ENCODE results near the gene SFXN3. TPM values are rescaled to one million over a fixed set of nuclear protein-coding genes. Genes with fewer than 3 reads are reported as not detected.

Gene SFXN3, protein sequence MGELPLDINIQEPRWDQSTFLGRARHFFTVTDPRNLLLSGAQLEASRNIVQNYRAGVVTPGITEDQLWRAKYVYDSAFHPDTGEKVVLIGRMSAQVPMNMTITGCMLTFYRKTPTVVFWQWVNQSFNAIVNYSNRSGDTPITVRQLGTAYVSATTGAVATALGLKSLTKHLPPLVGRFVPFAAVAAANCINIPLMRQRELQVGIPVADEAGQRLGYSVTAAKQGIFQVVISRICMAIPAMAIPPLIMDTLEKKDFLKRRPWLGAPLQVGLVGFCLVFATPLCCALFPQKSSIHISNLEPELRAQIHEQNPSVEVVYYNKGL
- total RNA-seq = 100 to 1,000 TPM in 1 of 4 donors, 10 to 100 TPM in 3; 55.5 to 127 (median 79.6) TPM

DNA sequence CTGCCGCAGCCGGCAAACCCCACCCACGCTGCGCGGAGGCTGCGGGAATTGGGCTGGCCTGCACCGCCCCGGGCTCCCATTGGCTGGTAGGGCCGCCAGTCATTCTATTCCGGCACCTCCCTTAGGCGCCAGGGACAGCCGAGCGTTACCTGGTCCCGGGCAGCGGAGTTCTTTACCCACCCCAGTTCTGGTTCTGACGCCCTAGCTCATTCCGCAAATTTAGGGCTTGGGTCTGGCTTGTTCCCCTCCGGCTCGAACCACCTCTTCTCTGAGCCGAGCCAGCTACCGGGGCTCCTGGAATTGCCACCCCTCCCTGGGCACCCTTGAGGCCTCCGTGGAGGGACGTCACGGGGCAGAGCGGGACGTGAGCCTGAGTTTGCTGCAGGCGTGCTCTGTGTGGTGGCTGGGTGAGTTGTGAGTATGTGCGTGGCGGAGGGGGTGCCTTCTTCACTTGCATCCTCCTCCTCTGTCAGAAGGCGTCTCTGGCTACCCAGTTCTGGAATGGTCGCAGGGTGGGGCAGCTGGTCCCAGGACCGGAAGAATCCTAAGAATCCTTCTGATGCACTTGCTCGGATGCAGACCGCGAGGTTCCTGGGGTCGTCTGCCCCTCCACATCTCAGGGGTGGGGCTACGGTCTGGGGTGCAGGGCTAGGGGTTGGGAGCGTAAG is at the start of gene SFXN3, which contains the start of gene PDZD7:
TSS of gene SFXN3 (plus strand) at position 107 of the 668 bp plus-strand sequence. CDS start 3,461 bp downstream, outside the sequence.
TSS of gene PDZD7 (minus strand) at position 2 of the 668 bp plus-strand sequence. CDS start 910 bp downstream, outside the sequence.
- 0 to 1% methylated on average over 31 to 38 of the region's 38 CpGs for WGBS, 2 donors
- peak within 1 kb of the TSS; percentile 81 for H3K4me3 ChIP-seq (ENCODE audit: low read depth, poor library complexity, severe bottlenecking)
- no peak for TF ChIP-seq CTCF (IDR thresholded peaks at IDR 0.05)
- TF ChIP-seq POLR2A (IDR thresholded peaks at IDR 0.05) = no peak
- peak; percentile 94 to 99 for DNase-seq (ENCODE audit: low spot score in 2 of 2)
- intact Hi-C loops (cut with DNase I; ENCODE audit: low total_unique reads) = no loop called here

DNA sequence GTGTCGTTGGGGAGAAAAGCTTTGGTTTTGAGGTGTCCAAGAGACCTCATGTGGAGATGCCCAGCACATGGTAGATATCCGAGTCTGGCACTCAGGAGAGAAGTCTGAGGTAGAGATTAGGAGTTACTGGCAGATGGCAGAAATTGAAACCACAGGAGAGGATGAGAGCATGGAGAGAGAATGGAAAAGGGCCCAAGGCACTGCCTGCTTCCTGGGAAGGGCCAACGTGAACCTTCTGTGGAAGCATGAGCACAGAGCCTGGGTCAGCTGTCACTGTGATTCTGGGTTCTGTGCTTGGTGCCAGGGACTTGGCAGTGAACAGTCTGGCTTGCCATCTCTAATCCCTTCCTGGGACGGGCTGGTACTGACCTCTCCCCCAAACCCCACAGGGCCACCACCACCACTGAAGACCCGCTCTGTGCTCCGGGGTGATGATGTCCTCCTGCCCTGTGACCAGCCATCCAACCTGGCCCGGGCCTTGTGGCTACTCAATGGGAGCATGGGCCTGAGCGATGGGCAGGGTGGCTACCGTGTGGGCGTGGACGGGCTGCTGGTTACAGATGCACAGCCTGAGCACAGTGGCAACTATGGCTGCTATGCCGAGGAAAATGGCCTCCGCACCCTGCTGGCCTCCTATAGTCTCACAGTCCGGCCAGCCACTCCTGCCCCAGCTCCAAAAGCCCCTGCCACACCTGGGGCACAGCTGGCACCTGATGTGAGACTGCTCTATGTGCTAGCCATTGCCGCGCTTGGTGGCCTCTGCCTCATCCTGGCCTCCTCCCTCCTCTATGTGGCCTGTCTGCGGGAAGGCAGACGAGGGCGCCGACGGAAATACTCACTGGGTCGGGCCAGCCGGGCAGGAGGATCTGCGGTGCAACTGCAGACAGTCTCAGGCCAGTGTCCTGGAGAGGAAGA is 47.9 kb upstream of the SFXN3 start:
- intact Hi-C loops (cut with DNase I; ENCODE audit: low total_unique reads) = no loop called here
- 84 to 87% methylated on average over 20 to 24 of the region's 24 CpGs for WGBS, 2 donors
- DNase-seq (ENCODE audit: low spot score in 2 of 2) = peak in 1 of 2 donors; percentile 77
- TF ChIP-seq CTCF (IDR thresholded peaks at IDR 0.05) (no peak), POLR2A (IDR thresholded peaks at IDR 0.05) (no peak)
- no peak overlapping the region for H3K4me3 ChIP-seq (ENCODE audit: low read depth, poor library complexity, severe bottlenecking)

DNA sequence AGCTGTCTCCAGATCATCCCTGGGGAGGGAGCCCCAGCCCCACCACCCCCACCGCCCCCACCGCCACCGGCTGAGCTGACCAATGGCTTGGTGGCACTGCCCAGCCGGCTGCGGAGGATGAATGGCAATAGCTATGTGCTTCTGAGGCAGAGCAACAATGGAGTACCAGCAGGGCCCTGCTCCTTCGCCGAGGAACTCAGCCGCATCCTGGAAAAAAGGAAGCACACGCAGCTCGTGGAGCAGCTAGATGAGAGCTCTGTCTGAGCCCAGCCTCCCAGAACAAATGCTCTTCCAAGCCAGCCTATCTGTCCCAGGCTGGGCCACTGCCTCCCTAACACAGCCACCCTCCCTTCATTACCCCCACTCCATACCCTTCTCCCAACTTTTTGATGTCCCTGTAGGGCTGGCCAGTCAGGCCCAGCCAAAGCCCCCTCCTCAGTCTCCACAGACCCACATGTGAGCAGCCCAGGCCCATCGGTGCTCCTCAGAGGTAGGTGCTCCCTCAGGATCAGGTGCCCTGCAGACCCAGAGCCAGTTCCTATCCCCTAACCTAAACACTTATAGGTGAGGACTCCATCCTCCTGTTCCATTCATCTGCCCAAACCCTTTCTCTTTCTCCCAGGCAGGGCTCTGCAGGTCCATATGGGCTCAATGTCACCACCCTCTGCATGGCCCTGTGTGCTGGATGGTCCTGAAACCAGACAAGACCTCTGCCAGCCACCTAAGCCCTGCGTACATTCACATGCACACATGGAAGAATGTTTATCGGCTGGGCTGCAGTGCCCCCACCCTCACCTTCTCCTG is 47.0 kb upstream of the SFXN3 start:
- peak in 1 of 2 donors; percentile 54 for DNase-seq (ENCODE audit: low spot score in 2 of 2)
- no peak for TF ChIP-seq CTCF (IDR thresholded peaks at IDR 0.05)
- TF ChIP-seq POLR2A (IDR thresholded peaks at IDR 0.05) = no peak
- intact Hi-C loops (cut with DNase I; ENCODE audit: low total_unique reads) = no loop called here
- H3K4me3 ChIP-seq (ENCODE audit: low read depth, poor library complexity, severe bottlenecking) = no peak overlapping the region
- WGBS, 2 donors = 88 to 89% methylated on average over 11 to 13 of the region's 13 CpGs

- intact Hi-C loops (cut with DNase I; ENCODE audit: low total_unique reads) = no loop called here
- peak in 1 of 2 donors; percentile 75 for DNase-seq (ENCODE audit: low spot score in 2 of 2)
- no peak overlapping the region for H3K4me3 ChIP-seq (ENCODE audit: low read depth, poor library complexity, severe bottlenecking)
- no peak for TF ChIP-seq CTCF (IDR thresholded peaks at IDR 0.05)
- no peak for TF ChIP-seq POLR2A (IDR thresholded peaks at IDR 0.05)
- 77 to 85% methylated on average over 2 of the region's 2 CpGs for WGBS, 2 donors
Observed at GRCh38 chr10:100984672-100985177, 46.3 kb upstream of the SFXN3 start.

- peak in 1 of 2 donors; percentile 58 for DNase-seq (ENCODE audit: low spot score in 2 of 2)
- TF ChIP-seq POLR2A (IDR thresholded peaks at IDR 0.05) (no peak), CTCF (IDR thresholded peaks at IDR 0.05) (no peak)
- intact Hi-C loops (cut with DNase I; ENCODE audit: low total_unique reads) = no loop called here
- WGBS, 2 donors = 63 to 72% methylated on average over 5 of the region's 5 CpGs
- H3K4me3 ChIP-seq (ENCODE audit: low read depth, poor library complexity, severe bottlenecking) = no peak overlapping the region
Observed at GRCh38 chr10:100985336-100985735, 45.7 kb upstream of the SFXN3 start.

Measured in lower leg skin (tissue), 4 donors.